ENCODE results near the gene IYD.

- no peak for TF ChIP-seq EZH2 (IDR thresholded peaks at IDR 0.05; ENCODE audit: low read length, missing control alignments)
- peak; percentile 65 to 79 for TF ChIP-seq CTCF (conservative IDR thresholded peaks at IDR 0.05 in 1 of 2, IDR thresholded peaks at IDR 0.05 in 1 of 2; ENCODE audit: low read depth in 1 of 2, low read length in 2 of 2)
Measured at GRCh38 chr6:150395388-150396009, 26.7 kb downstream of the IYD start.

All from fibroblast of lung (primary cell).